ENCODE results near the gene PLCG2.
"Not testable (repeated sequence)": the region's sequence is repeated elsewhere in the genome, so short reads cannot be mapped to it uniquely, and the experiment has no call there.

Gene PLCG2

DNA sequence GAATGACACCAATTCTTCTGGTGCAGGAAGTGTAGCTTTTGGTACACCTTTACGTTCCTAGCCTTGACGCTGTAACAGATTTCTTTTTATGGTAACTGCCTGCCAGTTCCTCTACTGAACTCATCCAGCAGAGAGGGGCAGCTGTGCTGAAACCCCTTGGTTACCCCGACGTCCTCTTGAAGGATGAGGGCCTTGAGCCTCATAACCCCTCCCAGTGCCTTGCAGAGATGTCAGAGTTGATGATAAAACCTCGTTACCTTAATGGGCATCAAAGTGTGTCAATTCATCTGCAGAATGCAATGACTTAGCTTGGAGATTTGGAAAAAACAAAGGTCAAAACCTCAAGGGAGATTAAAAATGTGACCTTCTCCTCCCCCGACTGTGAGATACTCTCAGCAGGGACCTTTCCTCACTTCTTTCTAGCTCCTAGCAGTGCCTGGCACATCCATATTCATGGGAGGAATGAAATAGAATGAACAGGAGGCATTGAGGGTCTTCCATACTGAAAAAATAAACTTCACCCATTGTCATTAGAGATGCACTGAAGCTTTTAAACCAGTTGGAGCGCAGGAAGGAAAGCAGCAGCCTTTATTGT is 163.0 kb downstream of the PLCG2 start:
- no peak for FAIRE-seq

DNA sequence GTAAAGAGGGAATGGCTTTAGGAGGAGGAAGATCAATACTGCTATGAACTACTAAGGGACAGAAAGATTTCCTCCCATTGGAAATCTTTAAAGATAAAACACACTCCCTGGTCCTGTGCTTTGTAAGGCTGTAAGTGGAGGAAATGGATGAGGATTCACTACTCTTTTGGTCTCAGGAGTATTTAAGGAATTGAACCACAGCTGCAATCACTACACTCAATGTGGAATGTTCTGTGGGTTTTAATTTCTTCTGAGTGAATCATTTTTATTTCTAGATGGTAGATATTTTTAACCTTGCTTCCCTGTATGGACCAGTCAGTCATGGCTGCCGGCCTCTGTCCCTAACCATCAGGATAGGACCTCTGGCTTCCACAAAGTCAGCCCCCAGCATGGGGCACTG is 166.6 kb downstream of the PLCG2 start:
- FAIRE-seq: no peak

- no peak for FAIRE-seq
Measured at GRCh38 chr16:81946206-81946605, 167.1 kb downstream of the PLCG2 start.

DNA sequence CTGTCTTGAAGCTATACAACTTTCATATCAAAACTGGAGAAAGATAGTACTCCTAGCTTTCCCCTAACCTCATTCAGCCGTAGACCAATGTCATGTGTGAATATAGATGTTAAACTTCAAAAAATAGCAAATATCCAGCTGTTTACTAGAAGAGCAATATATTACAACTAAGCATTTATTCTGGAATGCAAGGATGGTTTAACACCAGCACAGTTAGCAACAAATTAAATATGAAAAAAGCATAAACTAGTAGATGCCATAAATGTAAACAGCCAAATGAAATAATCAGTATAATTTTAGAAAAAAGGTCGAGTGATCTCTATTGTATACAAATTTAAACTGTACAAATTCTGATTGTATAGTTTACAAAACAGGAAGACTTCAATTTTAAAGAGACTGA is 172.5 kb downstream of the PLCG2 start:
- no peak for FAIRE-seq

GRCh38 chr16:81956213-81956948 is 177.3 kb downstream of the PLCG2 start:
- FAIRE-seq: no peak

GRCh38 chr16:81964808-81965207 is 185.7 kb downstream of the PLCG2 start:
- no peak for FAIRE-seq

- FAIRE-seq: no peak
Measured at GRCh38 chr16:81967358-81967757, 188.3 kb downstream of the PLCG2 start.

GRCh38 chr16:81971853-81972252 is 192.8 kb downstream of the PLCG2 start:
- FAIRE-seq: no peak

DNA sequence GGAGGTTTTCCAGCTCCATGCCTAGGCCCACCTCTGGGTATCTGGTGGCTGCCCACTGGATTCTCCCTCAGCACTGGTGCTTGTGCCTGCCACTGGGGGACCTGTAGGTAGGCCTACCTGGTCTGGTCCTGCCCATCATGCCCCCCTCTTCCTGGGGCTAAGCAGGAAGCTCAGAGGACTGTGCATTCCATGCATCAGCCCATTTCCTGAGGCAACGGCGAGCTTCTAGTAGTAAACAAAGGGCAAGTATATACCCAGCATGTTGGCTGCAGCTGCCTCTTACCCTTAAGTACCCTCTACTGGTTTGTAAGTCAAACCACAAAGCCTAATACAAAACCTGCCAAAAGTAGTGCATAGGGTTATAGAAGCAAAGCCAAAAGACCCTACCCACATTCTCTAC is 194.6 kb downstream of the PLCG2 start:
- no peak for FAIRE-seq

DNA sequence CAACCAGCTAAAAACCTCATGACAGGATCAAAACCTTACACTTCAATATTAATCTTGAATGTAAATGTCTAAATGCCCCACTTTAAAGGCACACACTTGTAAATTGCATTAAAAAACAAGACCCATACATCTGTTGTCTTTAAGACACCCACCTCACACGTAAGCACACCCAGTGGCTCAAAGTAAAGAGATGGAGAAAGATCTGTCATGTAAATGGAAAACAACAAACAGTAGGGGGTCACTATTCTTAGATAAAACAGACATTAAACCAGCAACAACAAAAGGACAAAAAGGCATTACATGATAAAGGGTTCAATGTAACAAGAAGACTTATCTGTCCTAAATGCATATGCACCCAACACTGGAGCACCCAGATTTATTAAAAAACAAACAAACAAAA is 196.5 kb downstream of the PLCG2 start:
- FAIRE-seq: no peak

DNA sequence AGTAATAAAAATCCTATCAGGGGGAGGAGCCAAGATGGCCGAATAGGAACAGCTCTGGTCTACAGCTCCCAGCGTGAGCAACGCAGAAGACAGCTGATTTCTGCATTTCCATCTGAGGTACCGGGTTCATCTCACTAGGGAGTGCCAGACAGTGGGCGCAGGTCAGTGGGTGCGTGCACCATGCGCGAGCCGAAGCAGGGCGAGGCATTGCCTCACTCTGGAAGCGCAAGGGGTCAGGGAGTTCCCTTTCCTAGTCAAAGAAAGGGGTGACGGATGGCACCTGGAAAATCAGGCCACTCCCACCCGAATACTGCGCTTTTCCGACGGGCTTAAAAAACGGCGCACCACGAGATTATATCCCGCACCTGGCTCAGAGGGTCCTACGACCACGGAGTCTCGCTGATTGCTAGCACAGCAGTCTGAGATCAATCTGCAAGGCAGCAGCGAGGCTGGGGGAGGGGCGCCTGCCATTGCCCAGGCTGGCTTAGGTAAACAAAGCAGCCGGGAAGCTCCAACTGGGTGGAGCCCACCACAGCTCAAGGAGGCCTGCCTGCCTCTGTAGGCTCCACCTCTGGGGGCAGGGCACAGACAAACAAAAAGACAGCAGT is 198.3 kb downstream of the PLCG2 start:
- FAIRE-seq: not testable (repeated sequence)

DNA sequence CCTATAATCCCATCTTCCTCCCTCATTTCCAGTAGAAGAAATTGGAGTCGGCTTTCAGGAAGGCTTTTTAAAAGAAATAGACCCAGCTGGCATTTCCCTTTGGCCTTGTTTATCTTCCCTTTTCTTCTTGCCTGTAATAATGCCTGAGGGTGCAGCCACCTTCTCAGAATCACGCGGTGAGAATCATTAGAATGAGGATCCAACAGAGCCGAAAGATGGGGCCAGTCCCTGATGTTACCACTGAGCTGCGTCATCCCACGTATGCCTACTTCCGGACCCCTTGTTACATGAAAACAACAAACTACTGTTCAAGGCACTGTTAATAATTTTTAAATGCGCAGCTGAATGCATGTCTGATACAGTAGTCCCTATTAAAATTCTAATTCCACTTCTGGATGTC is 208.0 kb downstream of the PLCG2 start:
- no peak for FAIRE-seq

GRCh38 chr16:81987706-81988105 is 208.6 kb downstream of the PLCG2 start:
- FAIRE-seq: no peak

GRCh38 chr16:81992859-81993258 is 213.8 kb downstream of the PLCG2 start:
- FAIRE-seq: no peak

DNA sequence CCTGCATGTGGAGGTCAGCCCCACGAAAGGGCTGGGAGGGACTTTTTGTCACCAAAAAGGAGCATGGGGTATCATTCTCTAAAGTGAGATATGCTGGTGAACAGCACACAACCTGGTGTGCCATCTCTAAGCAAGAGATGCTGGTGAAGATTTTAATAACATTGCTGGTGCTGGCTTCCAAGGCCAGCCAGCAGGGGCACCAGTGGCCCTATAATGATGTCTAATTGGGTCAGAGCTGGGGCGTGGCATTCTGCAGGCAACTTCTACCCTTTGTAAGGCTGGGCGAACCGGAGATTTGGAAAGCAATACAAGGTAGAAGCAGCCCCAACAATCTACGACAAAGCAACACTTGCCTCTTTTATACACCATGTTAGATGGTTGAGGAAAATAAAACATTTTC is 215.4 kb downstream of the PLCG2 start:
- no peak for FAIRE-seq

DNA sequence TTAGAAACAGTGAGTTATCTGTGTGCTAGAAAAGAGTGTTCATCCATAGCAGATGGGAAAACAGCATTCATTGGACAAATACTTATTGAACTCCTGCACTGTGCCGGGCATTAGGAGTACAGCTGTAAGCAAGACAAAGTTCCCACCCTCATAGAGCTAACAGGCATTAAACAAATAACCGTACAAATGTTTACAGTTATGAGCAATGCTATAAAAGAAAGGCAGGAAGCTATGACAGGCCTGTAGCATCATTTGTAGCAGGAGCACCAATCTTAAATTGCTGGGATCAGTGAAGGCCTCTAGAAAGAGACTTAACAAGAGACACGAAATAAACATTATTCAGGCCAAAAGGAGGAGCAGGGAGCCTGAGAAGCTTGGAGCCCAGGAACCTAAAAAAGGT is 216.6 kb downstream of the PLCG2 start:
- no peak for FAIRE-seq

GRCh38 chr16:81996664-81997509 is 217.8 kb downstream of the PLCG2 start:
- no peak for FAIRE-seq

DNA sequence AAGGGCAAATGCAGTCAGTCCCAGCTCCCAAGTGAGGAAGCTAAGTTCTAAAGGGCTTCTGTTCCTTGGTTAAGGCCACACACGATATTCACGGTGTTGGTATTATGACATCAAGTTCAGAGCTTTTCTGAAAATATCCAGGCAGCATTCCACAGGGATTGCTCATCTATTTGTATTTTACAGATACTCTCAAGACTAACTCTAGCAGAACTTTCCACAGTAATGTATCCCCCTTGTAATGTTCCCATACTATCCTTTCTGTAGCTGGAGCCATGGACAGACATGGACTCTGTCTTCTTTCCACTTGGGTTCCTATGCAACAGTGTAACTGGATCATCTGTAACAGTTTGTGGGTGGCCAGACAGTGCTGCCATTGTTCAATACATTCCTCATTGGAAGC is 218.6 kb downstream of the PLCG2 start:
- no peak for FAIRE-seq

- no peak for FAIRE-seq
Measured at GRCh38 chr16:82002831-82003230, 223.7 kb downstream of the PLCG2 start.

GRCh38 chr16:82004601-82005000 is 225.5 kb downstream of the PLCG2 start:
- FAIRE-seq: no peak

DNA sequence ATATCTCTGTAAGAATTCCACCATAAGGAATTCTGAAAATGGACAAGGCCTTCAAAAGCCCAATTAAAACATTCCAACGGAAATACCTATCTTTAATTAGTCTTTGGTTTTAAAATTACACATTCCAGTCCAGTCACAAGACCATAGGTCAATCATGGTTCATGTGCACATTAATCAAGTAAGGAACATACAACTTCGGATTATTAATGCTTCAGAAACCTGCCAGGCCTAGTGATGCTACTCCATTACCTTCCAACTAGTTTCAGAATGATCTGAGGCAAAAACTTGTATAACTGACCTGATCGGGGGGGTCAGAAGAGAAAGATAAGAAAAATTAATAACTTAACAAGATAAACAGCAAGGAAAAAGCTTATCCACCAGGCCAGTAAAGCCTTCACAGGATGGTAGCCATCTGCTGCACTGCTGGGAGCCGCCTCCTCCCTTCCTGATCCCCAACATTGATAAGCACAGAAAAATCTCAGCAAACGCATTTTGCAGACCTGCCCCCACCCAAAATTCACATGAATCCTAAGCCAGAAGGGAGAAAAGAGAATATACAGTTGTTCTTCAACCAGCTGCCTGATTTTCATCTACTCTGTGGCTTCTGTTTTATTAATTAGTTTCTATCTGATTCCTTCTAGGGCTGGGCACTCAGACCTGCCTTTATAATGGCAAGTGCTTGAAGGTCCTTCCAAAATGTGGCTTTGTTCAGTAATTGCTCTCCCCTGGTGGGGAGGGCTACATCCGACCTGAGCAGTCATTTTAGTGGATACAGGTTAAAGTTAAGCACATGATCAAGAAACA is 226.1 kb downstream of the PLCG2 start:
- FAIRE-seq: no peak

GRCh38 chr16:82006036-82006435 is 226.9 kb downstream of the PLCG2 start:
- no peak for FAIRE-seq

- no peak for FAIRE-seq
Measured at GRCh38 chr16:82007189-82007588, 228.1 kb downstream of the PLCG2 start.

All from G401.6 (cell line).